ENCODE results near the gene NF1.

DNA sequence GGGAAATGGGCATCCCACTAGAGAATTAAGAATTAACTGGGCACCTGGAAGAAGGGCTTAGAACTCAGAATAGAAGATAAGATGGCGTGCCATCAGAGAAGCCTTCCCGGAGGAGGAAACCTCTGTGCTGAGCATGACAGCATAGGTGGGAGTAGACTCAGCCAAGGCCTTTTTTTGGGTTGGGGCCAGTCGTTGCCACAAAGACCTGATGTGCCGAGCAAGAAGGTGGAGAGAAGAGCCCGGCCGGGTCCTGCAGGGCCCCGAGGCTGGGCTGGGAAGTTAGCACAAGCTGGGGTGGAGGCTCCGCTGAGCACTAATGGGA lies 295.6 kb downstream of the NF1 start:
- TF ChIP-seq, protein P1, sequence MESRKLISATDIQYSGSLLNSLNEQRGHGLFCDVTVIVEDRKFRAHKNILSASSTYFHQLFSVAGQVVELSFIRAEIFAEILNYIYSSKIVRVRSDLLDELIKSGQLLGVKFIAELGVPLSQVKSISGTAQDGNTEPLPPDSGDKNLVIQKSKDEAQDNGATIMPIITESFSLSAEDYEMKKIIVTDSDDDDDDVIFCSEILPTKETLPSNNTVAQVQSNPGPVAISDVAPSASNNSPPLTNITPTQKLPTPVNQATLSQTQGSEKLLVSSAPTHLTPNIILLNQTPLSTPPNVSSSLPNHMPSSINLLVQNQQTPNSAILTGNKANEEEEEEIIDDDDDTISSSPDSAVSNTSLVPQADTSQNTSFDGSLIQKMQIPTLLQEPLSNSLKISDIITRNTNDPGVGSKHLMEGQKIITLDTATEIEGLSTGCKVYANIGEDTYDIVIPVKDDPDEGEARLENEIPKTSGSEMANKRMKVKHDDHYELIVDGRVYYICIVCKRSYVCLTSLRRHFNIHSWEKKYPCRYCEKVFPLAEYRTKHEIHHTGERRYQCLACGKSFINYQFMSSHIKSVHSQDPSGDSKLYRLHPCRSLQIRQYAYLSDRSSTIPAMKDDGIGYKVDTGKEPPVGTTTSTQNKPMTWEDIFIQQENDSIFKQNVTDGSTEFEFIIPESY (IDR thresholded peaks at IDR 0.05; ENCODE audit: borderline replicate concordance, low read depth), result no peak
- TF ChIP-seq, protein P2, sequence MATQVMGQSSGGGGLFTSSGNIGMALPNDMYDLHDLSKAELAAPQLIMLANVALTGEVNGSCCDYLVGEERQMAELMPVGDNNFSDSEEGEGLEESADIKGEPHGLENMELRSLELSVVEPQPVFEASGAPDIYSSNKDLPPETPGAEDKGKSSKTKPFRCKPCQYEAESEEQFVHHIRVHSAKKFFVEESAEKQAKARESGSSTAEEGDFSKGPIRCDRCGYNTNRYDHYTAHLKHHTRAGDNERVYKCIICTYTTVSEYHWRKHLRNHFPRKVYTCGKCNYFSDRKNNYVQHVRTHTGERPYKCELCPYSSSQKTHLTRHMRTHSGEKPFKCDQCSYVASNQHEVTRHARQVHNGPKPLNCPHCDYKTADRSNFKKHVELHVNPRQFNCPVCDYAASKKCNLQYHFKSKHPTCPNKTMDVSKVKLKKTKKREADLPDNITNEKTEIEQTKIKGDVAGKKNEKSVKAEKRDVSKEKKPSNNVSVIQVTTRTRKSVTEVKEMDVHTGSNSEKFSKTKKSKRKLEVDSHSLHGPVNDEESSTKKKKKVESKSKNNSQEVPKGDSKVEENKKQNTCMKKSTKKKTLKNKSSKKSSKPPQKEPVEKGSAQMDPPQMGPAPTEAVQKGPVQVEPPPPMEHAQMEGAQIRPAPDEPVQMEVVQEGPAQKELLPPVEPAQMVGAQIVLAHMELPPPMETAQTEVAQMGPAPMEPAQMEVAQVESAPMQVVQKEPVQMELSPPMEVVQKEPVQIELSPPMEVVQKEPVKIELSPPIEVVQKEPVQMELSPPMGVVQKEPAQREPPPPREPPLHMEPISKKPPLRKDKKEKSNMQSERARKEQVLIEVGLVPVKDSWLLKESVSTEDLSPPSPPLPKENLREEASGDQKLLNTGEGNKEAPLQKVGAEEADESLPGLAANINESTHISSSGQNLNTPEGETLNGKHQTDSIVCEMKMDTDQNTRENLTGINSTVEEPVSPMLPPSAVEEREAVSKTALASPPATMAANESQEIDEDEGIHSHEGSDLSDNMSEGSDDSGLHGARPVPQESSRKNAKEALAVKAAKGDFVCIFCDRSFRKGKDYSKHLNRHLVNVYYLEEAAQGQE (IDR thresholded peaks at IDR 0.05; ENCODE audit: low read depth, low read length), result no peak
- TF ChIP-seq EP300 (IDR thresholded peaks at IDR 0.05; ENCODE audit: borderline replicate concordance in 1 of 2, low read depth in 1 of 2, low read length in 1 of 2) (no peak), SIN3A (IDR thresholded peaks at IDR 0.05; ENCODE audit: borderline replicate concordance, low read depth, low read length) (no peak), GATA2 (CRISPR knock-in tag; IDR thresholded peaks at IDR 0.05) (no peak), TAF1 (IDR thresholded peaks at IDR 0.05; ENCODE audit: borderline replicate concordance, low read depth, low read length) (no peak), FOSL2 (IDR thresholded peaks at IDR 0.05; ENCODE audit: borderline replicate concordance, low read depth) (no peak), POLR2AphosphoS5 (IDR thresholded peaks at IDR 0.05; ENCODE audit: low read depth, low read length) (no peak), CHD2 (IDR thresholded peaks at IDR 0.05; ENCODE audit: low read length, partially characterized antibody) (no peak), FOXM1 (IDR thresholded peaks at IDR 0.05; ENCODE audit: low read depth) (no peak), EZH2phosphoT487 (IDR thresholded peaks at IDR 0.05; ENCODE audit: borderline replicate concordance, low read depth) (no peak), NFIC (IDR thresholded peaks at IDR 0.05; ENCODE audit: borderline replicate concordance) (no peak)
- TF ChIP-seq, protein P3, sequence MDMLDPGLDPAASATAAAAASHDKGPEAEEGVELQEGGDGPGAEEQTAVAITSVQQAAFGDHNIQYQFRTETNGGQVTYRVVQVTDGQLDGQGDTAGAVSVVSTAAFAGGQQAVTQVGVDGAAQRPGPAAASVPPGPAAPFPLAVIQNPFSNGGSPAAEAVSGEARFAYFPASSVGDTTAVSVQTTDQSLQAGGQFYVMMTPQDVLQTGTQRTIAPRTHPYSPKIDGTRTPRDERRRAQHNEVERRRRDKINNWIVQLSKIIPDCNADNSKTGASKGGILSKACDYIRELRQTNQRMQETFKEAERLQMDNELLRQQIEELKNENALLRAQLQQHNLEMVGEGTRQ (IDR thresholded peaks at IDR 0.05; ENCODE audit: borderline replicate concordance, low read depth, low read length), result no peak
- TF ChIP-seq, protein P4, sequence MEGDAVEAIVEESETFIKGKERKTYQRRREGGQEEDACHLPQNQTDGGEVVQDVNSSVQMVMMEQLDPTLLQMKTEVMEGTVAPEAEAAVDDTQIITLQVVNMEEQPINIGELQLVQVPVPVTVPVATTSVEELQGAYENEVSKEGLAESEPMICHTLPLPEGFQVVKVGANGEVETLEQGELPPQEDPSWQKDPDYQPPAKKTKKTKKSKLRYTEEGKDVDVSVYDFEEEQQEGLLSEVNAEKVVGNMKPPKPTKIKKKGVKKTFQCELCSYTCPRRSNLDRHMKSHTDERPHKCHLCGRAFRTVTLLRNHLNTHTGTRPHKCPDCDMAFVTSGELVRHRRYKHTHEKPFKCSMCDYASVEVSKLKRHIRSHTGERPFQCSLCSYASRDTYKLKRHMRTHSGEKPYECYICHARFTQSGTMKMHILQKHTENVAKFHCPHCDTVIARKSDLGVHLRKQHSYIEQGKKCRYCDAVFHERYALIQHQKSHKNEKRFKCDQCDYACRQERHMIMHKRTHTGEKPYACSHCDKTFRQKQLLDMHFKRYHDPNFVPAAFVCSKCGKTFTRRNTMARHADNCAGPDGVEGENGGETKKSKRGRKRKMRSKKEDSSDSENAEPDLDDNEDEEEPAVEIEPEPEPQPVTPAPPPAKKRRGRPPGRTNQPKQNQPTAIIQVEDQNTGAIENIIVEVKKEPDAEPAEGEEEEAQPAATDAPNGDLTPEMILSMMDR (IDR thresholded peaks at IDR 0.05), result no peak
